Muscle of back (tissue), 10 donors: Measurements from ENCODE around the gene WDR17. TPM values are rescaled to one million over a fixed set of nuclear protein-coding genes. Genes with fewer than 3 reads are reported as not detected.

Source experiments
- polyA plus RNA-seq, 10 donors: library from polyadenylated mRNA; unstranded; fragments of 120-200 nt; gene quantifications; one replicate each; pipeline ENCODE4 v1.2.1, GENCODE V29; 2013; ENCODE audit not compliant: insufficient read length in 10 of 10

The WDR17 gene
- polyA plus RNA-seq, 10 donors = 0.17 to 1.1 (median 0.64) TPM

Other genes with a start within 250 kb of the WDR17 start
- under 1 TPM; 0.15 to 0.42 (median 0.29) TPM for gene SPATA4, start 129.7 kb downstream of the WDR17 start, polyA plus RNA-seq
- gene ASB5, start 203.4 kb downstream of the WDR17 start, polyA plus RNA-seq = 100 to 1,000 TPM in 7 of 10 donors, 10 to 100 TPM in 3; 49.9 to 189 (median 120) TPM